ENCODE data around the gene TIAM1. TPM values are rescaled to one million over a fixed set of nuclear protein-coding genes. Genes with fewer than 3 reads are reported as not detected.

The TIAM1 gene
- total RNA-seq, 2 donors from 2014 or later: 4.5 to 15.2 TPM

DNA sequence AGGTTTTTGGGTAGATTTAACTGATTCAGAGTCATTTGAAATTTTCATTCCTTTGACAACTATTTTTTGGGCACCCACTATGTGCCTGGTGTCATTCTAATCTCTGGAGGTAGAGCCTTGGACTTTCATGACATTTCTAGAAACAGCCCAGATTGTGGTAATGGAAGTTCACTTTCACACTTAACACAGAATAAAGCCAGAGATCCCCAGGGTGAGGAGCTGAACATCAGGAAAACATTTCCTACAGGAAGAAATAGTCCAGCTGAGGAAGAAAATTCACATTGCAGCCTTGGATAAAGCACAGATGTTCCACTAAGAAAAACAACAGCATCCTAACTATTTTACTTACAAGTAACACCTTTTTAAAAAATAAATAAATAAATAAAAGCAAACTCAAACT is 203.4 kb downstream of the TIAM1 start:
- Histone ChIP-seq H3K27me3 (replicated peaks; ENCODE audit: insufficient read depth) (no peaks in the 10 kb centered on the region), H3K4me1 (ENCODE audit: control insufficient read depth in 1 of 2, low read depth in 2 of 2) (no peaks in the 10 kb centered on the region), H3K36me3 (no peaks in the 10 kb centered on the region), H3K27ac (no peak overlapping the region), H3K4me3 (no peak overlapping the region), H3K9me3 (no peaks in the 10 kb centered on the region)
- ATAC-seq (ENCODE audit: insufficient number of reproducible peaks, low FRiP score, low read depth) (no peak), DNase-seq (ENCODE audit: low spot score) (no peak)
- TF ChIP-seq, protein P1, sequence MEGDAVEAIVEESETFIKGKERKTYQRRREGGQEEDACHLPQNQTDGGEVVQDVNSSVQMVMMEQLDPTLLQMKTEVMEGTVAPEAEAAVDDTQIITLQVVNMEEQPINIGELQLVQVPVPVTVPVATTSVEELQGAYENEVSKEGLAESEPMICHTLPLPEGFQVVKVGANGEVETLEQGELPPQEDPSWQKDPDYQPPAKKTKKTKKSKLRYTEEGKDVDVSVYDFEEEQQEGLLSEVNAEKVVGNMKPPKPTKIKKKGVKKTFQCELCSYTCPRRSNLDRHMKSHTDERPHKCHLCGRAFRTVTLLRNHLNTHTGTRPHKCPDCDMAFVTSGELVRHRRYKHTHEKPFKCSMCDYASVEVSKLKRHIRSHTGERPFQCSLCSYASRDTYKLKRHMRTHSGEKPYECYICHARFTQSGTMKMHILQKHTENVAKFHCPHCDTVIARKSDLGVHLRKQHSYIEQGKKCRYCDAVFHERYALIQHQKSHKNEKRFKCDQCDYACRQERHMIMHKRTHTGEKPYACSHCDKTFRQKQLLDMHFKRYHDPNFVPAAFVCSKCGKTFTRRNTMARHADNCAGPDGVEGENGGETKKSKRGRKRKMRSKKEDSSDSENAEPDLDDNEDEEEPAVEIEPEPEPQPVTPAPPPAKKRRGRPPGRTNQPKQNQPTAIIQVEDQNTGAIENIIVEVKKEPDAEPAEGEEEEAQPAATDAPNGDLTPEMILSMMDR (IDR thresholded peaks at IDR 0.05): no peak

DNA sequence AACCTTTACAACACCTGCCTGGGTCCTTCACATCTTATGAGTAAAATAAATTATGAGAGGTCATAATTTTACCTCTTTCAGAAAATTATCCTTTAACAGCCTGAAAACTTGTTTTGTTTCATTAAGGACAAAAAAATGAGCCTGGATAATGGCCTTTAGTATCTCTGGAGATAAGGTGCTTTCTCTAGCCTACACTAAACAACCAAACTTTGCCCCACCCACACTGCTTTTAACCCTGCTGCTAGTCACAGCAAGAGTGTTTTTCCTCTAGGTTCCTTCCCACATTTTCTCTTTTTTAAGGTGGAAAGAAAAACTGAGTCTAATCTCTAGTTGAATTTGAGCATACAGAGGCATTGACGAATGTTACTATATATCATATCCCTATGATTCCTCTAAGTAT is 204.0 kb downstream of the TIAM1 start:
- H3K36me3 ChIP-seq: no peaks in the 10 kb centered on the region
- DNase-seq (ENCODE audit: low spot score) (no peak), ATAC-seq (ENCODE audit: insufficient number of reproducible peaks, low FRiP score, low read depth) (no peak)
- no peaks in the 10 kb centered on the region for H3K4me1 ChIP-seq (ENCODE audit: control insufficient read depth in 1 of 2, low read depth in 2 of 2)
- H3K9me3 ChIP-seq: no peaks in the 10 kb centered on the region
- TF ChIP-seq, protein P1 (IDR thresholded peaks at IDR 0.05): no peak
- H3K27ac ChIP-seq: no peak overlapping the region
- no peak overlapping the region for H3K4me3 ChIP-seq
- no peaks in the 10 kb centered on the region for H3K27me3 ChIP-seq (replicated peaks; ENCODE audit: insufficient read depth)

DNA sequence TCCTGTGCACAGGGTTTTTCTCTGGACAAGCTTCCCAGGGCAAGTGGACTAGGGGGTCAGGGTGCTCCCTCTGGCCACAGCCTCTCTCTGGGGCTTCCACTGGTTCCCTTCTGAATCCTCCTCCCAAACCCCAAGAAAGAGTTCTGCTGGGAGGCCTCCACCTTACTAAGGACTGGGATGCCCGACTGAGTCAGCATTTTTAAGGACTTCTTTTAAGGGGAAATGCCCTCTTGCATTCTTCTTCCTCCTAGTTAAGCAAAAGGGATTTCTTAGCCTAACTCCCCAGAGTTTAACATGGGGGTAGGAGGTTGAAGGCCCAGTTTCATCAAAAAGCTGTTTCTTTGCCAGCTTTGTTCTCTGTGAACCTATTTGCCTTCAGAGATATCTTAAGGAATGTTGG is 206.1 kb downstream of the TIAM1 start:
- Histone ChIP-seq H3K27me3 (replicated peaks; ENCODE audit: insufficient read depth) (no peaks in the 10 kb centered on the region), H3K4me1 (ENCODE audit: control insufficient read depth in 1 of 2, low read depth in 2 of 2) (no peaks in the 10 kb centered on the region), H3K4me3 (no peak overlapping the region), H3K27ac (no peak overlapping the region), H3K9me3 (no peaks in the 10 kb centered on the region), H3K36me3 (no peaks in the 10 kb centered on the region)
- DNase-seq (ENCODE audit: low spot score) (no peak), ATAC-seq (ENCODE audit: insufficient number of reproducible peaks, low FRiP score, low read depth) (no peak)
- TF ChIP-seq, protein P1 (IDR thresholded peaks at IDR 0.05): no peak

DNA sequence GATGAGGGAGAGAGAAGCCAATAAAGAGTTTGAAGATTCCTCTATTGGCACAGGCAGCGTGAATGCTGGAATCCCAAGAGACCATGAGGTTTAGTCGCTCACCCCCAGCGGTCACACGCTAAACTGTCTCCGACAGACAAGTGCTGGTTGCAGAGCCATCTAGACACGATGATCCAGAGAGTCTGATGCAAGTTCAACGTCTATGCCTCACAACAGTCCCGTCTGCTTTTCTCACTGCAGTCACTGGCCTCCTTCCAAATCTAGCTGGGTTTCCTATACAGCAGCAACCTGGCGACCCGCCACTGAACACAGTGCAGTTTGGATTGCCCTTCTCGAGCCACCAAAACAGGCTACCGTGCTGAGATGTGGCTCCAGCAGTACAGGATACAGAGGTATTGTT is 207.2 kb downstream of the TIAM1 start:
- no peaks in the 10 kb centered on the region for H3K36me3 ChIP-seq
- ATAC-seq (ENCODE audit: insufficient number of reproducible peaks, low FRiP score, low read depth) (no peak), DNase-seq (ENCODE audit: low spot score) (no peak)
- TF ChIP-seq, protein P1 (IDR thresholded peaks at IDR 0.05): no peak
- no peaks in the 10 kb centered on the region for H3K9me3 ChIP-seq
- no peak overlapping the region for H3K4me3 ChIP-seq
- H3K27me3 ChIP-seq (replicated peaks; ENCODE audit: insufficient read depth): no peaks in the 10 kb centered on the region
- H3K27ac ChIP-seq: no peak overlapping the region
- no peaks in the 10 kb centered on the region for H3K4me1 ChIP-seq (ENCODE audit: control insufficient read depth in 1 of 2, low read depth in 2 of 2)

DNA sequence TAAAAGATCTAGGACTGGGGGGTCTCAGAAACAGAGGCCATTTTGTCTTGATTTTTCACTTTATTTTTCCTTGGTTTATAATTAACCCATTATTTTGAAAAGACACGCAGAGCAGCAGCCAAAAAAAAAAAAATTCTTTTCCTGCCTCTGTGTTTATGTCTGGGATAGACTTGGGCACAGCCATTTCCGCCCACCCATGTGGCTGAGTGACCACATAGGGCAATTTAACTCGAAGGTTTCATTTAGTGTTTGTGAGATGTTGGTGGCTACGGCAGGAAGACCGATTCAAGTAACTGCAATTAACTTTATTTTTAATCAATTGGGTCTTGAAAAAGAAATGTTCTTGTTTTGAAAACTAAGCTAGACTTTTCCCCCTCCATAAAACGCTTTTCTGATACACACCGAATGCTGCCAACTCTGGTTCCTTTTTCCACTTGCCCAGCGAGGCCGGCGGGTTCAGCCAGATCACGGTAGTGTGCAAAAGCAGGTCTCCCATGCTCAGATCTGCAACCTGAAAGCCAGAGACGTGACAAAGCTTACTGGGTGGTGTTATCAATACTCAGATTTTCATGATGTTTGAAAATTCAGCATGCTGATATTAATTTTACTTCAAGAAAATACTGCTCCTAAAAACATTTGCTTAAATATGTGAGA is 208.4 kb downstream of the TIAM1 start:
- no peaks in the 10 kb centered on the region for H3K27me3 ChIP-seq (replicated peaks; ENCODE audit: insufficient read depth)
- DNase-seq (ENCODE audit: low spot score): no peak

More for the DNA sequence above, 208.4 kb downstream of the TIAM1 start:
- Histone ChIP-seq H3K27ac (no peak overlapping the region), H3K9me3 (no peaks in the 10 kb centered on the region), H3K4me1 (ENCODE audit: control insufficient read depth in 1 of 2, low read depth in 2 of 2) (no peaks in the 10 kb centered on the region), H3K4me3 (no peak overlapping the region), H3K36me3 (no peaks in the 10 kb centered on the region)
- TF ChIP-seq, protein P1 (IDR thresholded peaks at IDR 0.05): no peak
- no peak for ATAC-seq (ENCODE audit: insufficient number of reproducible peaks, low FRiP score, low read depth)

Data from thoracic aorta (tissue), 2 donors.